Mucosa of descending colon (tissue), 3 donors: ENCODE results near the gene SLC9B1. TPM values are rescaled to one million over a fixed set of nuclear protein-coding genes. Genes with fewer than 3 reads are reported as not detected.
"Not testable (repeated sequence)": the region's sequence is repeated elsewhere in the genome, so short reads cannot be mapped to it uniquely, and the experiment has no call there.

Source experiments
- ATAC-seq: fragments of 200-7000 bp; cut with Tn5 transposase; one replicate; pipeline ENCODE4 v1.9.1; 2020; ENCODE audit warnings: mild to moderate bottlenecking, moderate library complexity
- DNase-seq, 3 donors: peaks; one replicate each; pipeline ENCODE4 v3.0.0-alpha.2; 2020
- H3K36me3 ChIP-seq: fragments of 200-600 bp; one replicate; pipeline ENCODE4 v1.8.0; 2021; ENCODE audit warnings: low read depth, mild to moderate bottlenecking
- H3K4me1 ChIP-seq: fragments of 200-600 bp; one replicate; pipeline ENCODE4 v1.8.0; 2021; ENCODE audit warnings: low read depth, mild to moderate bottlenecking
- H3K4me3 ChIP-seq: fragments of 200-600 bp; one replicate; pipeline ENCODE4 v1.8.0; 2021; ENCODE audit warnings: mild to moderate bottlenecking
- H3K9me3 ChIP-seq: fragments of 200-600 bp; one replicate; pipeline ENCODE4 v1.8.0; 2021; ENCODE audit warnings: mild to moderate bottlenecking
- CTCF ChIP-seq: fragments of 200-600 bp; IDR thresholded peaks from one replicate; pipeline ENCODE4 v1.8.0; 2022; ENCODE audit warnings: antibody characterized with exemption, mild to moderate bottlenecking
- intact Hi-C, 2 donors: fragments of 100-400 bp; cut with DNase I in 1 of 2; cut with micrococcal nuclease in 1 of 2; formaldehyde crosslinking; loops; one replicate each; pipeline versions ENCODE4 v1.11.0 to v1.11.1; 2022; cut with DNase I, micrococcal nuclease
- total RNA-seq, 3 donors: library from RNA; stranded (reverse); fragmentation: NEBNext Ultra II Directional in 2 of 3; extraction: Animal tissue kit (Norgen Biotek cat#: 25700) in 2 of 3; gene quantifications; one replicate each; pipeline versions ENCODE4 v1.2.1 to v1.2.4, GENCODE V29; 2021 to 2023
- donor health status: DM: no; HTN: no; CAD: no; lungs with moderate emphysema.
- donor health status: DM: no; HTN: no; CAD: no.
- donor health status: DM: no; HTN: yes; CAD: no.

SLC9B1 gene
- total RNA-seq, 3 donors from 2014 or later: 0.65 to 1.4 TPM; not detected in 1

DNA sequence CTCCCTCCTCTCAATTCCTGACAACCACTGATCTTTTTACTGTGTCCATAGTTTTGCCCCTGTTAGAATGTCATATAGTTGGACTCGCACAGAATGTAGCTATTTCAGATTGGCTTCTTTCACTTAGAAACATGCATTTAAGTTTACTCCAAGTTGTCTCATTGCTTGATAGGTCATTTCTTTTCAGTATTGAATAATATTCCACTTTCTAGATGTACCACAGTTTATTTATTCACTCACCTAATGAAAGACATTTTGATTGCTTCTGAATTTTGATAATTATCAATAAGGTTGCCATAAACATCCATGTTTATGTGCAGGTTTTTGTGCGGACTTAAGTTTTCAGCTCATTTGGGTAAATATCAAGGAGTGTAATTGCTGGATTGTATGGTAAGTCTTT is 38.5 kb downstream of the SLC9B1 start:
- intact Hi-C loops: no loop called here
- no peak for TF ChIP-seq CTCF

GRCh38 chr4:102961813-102962212 is 57.7 kb downstream of the SLC9B1 start:
- H3K9me3 ChIP-seq, H3K36me3 ChIP-seq, H3K4me1 ChIP-seq, DNase-seq, H3K4me3 ChIP-seq, ATAC-seq, intact Hi-C loops: not testable (repeated sequence)

More for the DNA sequence above, 38.5 kb downstream of the SLC9B1 start:
- H3K4me3 ChIP-seq: no peak overlapping the region
- no peaks in the 10 kb centered on the region for H3K4me1 ChIP-seq
- no peak for DNase-seq
- no peaks in the 10 kb centered on the region for H3K36me3 ChIP-seq
- no peak for ATAC-seq
- no peaks in the 10 kb centered on the region for H3K9me3 ChIP-seq

GRCh38 chr4:102959496-102959895 is 60.0 kb downstream of the SLC9B1 start:
- no peak for ATAC-seq
- Histone ChIP-seq H3K36me3 (no peaks in the 10 kb centered on the region), H3K9me3 (no peaks in the 10 kb centered on the region), H3K4me1 (no peaks in the 10 kb centered on the region), H3K4me3 (no peak overlapping the region)
- TF ChIP-seq CTCF: no peak
- intact Hi-C loops: no loop called here
- DNase-seq: no peak

DNA sequence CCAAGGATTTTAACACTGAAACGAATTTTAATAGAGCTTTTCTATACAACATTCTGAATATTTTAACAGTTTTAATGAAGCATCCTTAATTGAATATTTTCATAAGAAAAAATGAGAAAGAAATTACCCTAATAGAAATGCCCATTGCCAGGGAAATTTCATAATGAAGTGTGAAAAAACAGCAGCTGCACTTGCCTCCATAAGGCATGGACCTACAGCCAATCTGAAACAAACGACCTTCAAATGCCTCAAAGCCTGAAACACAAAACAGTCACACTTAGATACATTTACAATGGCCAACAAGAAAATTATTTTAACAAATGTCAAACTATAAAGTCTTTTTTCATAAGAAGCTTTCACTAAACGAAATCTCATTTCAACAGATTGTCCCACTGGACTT is 74.4 kb downstream of the SLC9B1 start:
- ATAC-seq: no peak

DNA sequence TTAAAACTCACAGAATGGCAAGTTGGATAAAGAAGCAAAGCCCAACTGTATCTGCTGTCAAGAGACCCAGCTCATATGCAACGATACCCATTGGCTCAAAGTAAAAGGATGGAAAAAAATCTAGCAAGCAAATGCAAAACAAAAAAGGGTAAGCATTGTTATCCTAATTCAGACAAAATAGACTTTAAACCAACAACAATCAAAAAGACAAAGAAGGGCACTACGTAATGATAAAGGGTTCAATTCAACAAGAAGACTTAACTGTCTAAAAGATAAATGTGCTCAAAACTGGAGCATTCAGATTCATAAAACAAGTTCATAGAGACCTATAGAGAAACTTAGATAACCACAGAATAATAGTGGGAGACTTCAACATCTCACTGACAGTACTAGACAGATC is 81.4 kb downstream of the SLC9B1 start:
- H3K4me1 ChIP-seq, intact Hi-C loops, H3K36me3 ChIP-seq, ATAC-seq, DNase-seq, H3K4me3 ChIP-seq, H3K9me3 ChIP-seq: not testable (repeated sequence)

More for the DNA sequence above, 74.4 kb downstream of the SLC9B1 start:
- intact Hi-C loops: no loop called here
- Histone ChIP-seq H3K36me3 (no peaks in the 10 kb centered on the region), H3K4me3 (no peak overlapping the region), H3K4me1 (no peaks in the 10 kb centered on the region), H3K9me3 (no peaks in the 10 kb centered on the region)
- no peak for DNase-seq
- no peak for TF ChIP-seq CTCF

DNA sequence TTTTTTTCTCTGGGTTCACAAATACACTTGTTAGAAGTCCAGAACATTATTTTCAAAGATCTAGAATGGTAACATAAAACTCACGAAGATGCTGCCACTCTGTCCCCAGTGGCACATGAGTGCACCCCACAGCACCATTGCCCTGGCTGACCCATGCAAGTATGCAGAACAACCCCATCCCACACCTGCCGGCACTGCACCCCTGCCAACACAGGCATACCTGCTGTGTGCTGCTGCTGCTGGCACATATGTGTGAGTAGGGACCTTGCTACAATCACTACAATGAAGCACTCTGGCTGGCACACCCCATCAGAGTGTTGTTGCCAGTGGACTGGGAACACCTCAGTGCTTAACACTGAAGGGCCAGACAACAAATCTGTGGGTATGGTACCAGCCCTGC is 83.8 kb downstream of the SLC9B1 start:
- no peak for DNase-seq
- ATAC-seq: no peak
- Histone ChIP-seq H3K36me3 (no peaks in the 10 kb centered on the region), H3K4me3 (no peak overlapping the region), H3K4me1 (no peaks in the 10 kb centered on the region), H3K9me3 (no peaks in the 10 kb centered on the region)
- no peak for TF ChIP-seq CTCF
- intact Hi-C loops: no loop called here

- intact Hi-C loops, H3K9me3 ChIP-seq, H3K4me1 ChIP-seq, H3K36me3 ChIP-seq, H3K4me3 ChIP-seq, ATAC-seq, DNase-seq: not testable (repeated sequence)
Measured at GRCh38 chr4:102919697-102920096, 99.8 kb downstream of the SLC9B1 start.
